ENCODE data around the gene TRMT61A.

Gene TRMT61A

GRCh38 chr14:103569408-103569807 lies 40.4 kb downstream of the TRMT61A start:
- no peak for DNase-seq

DNA sequence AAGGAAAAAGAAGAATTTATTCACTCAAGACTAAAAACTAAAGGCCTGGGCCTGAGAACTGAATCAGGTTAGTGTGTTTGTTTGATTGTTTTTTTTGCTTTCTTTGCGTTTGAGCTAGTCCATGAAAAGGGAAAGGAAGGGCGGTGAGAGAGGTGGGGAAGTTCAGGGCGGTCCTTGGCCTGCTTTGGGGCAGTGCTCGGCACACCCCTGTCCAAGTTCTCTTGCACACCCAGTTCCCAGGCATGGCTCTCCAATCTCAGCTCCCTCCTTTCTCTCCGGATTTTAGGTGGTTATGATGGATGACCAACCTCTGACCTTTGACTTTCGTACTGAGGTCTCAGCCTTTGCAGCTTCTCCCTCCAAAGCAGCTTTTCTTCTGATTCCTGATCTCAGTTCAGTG lies 45.1 kb downstream of the TRMT61A start:
- DNase-seq, result no peak

- DNase-seq, result no peak
Observed at GRCh38 chr14:103574707-103575285, 45.8 kb downstream of the TRMT61A start.

DNA sequence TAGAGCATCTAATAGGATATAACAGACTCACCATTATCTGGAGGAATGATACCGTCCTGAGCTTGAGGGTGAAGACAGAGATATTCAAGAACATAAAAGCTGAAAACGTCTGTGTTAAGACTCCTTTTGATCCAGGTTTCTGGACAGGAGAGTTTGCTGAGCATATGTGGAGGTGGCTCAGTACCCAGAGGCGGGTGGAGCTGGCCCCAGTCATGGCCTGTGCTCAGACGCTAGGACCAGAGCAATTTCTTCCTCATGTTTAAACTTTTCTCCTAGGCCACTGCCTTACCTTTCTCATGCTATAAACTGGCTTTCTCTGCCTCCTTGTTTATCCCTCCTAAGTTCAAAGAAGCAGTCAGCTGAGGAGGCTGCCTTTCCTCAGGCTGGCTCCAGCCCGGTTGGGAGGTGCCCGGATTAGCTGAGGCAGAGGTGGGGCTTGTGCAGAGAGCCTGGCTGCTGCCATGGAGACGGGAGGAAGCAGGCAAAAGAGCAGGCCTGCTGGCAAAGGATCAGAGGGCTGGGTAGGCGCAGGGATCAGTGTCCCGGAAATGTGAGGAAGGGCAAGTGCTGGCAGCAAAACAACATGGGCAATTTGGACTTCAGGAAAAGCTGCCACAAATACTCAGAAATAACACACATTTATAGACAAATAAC lies 47.5 kb downstream of the TRMT61A start:
- peak; percentile 92 for DNase-seq

- no peak for DNase-seq
Observed at GRCh38 chr14:103578401-103579075, 49.5 kb downstream of the TRMT61A start.

DNA sequence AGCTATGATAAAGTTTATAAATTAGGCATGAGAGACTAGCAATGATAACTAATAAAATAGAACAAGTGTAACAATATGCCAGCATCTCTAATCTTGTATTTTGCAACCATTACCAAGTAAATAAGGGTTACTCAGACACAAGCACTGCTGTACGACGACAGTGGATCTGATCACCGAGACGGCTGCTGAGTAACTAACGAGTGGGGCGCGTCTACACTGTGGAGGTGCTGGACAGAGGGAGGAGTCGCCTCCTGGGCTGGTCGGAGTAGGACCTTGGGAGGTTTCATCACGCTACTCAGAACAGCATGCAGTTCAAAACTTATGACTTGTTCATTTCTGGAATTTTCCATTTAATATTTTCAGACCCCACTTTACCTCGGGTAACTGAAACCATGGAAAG lies 52.2 kb downstream of the TRMT61A start:
- no peak for DNase-seq

DNA sequence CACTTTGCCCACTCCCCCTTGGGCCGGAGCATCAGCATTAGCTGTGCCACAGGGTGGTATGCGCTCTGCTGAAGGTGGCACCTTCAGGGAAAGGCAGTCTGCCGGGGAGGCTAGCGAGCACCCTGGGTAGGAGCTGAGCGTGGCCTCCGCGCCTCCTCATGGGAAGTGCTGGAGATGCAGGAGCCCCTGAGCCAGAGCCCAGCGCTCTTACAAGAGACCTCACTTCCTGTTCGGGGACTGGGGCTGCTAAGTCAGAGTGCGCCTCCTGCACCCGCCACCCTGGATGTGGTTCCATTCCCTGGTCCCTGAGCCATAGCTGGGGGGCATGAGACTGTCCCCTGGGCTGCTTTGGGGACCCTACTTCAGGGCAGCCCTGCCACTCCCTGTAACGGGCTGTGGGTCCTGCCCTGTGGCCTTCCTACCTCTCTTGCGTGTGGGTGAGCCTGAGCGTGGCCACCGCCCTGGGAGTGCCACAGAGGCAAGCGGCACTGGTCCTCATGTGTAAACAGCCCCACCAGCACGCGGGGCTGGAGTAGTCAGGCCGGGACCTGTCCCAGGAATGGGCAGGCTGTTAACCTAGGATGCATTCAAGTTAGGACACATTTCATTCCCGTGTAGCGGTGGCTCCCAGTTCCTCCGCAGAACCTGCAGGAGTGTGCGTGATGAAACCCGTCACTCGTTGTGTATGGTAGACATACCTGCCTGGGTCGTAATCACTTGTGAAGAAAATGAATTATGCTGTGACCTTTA lies 53.1 kb downstream of the TRMT61A start:
- DNase-seq, result no peak

DNA sequence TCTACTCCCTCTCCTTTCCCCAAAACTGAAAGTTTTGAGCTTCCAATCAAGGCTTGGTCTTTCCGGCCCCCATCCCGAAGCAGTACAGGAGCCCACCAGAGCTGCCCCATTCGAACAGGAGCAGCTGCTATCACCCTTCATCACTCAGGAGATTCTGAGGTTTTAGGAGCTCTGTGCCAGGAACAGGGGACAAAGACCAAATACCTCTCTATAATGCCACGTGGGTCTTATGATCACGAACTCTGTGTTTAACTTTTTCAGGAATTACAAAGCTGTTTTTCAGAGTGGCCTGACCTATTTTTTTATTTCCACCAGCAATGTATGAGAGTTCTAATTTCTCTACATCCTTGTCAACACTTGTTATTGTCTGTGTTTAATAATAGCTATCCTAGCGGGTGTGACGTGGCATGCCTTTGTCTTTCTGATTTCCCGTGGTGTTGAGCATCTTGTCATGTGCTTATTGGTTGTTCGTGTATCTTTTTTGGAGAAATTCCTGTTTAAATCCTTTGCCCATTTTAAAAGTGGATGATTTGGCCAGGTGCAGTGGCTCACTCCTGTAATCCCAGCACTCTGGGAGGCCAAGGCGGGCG lies 55.4 kb downstream of the TRMT61A start:
- no peak for DNase-seq
